GM21619 (cell line): ENCODE data around the gene DISP2.

Experiments used
- ATAC-seq: cut with Tn5 transposase; IDR thresholded peaks from one replicate; pipeline ENCODE4 v1.9.1; 2021; ENCODE audit not compliant: unreplicated experiment

Gene DISP2

GRCh38 chr15:40340740-40341400 lies 17.1 kb upstream of the DISP2 start, which contains the start of gene CCDC9B:
Gene CCDC9B (minus strand): TSS chr15:40340939. CDS start chr15:40340819, 120 bp downstream.
- no peak for ATAC-seq

GRCh38 chr15:40342416-40343320 lies 15.4 kb upstream of the DISP2 start:
- no peak for ATAC-seq

GRCh38 chr15:40343512-40343911 lies 14.5 kb upstream of the DISP2 start:
- ATAC-seq = no peak

GRCh38 chr15:40344217-40344616 lies 13.8 kb upstream of the DISP2 start:
- no peak for ATAC-seq

GRCh38 chr15:40344631-40345120 lies 13.3 kb upstream of the DISP2 start:
- ATAC-seq = peak; percentile 56

GRCh38 chr15:40345225-40345866 lies 12.7 kb upstream of the DISP2 start:
- no peak for ATAC-seq

- no peak for ATAC-seq
These were observed 12.0 kb upstream of the DISP2 start for GRCh38 chr15:40345867-40346578.

- ATAC-seq = no peak
These were observed 11.2 kb upstream of the DISP2 start for GRCh38 chr15:40346579-40347558.

GRCh38 chr15:40347559-40348473 lies 10.2 kb upstream of the DISP2 start:
- no peak for ATAC-seq

- ATAC-seq = no peak
These were observed 9.5 kb upstream of the DISP2 start for GRCh38 chr15:40348474-40348870.

GRCh38 chr15:40349163-40349562 lies 8.9 kb upstream of the DISP2 start:
- ATAC-seq = no peak

- ATAC-seq = no peak
These were observed 5.6 kb upstream of the DISP2 start for GRCh38 chr15:40352281-40352901.

- no peak for ATAC-seq
These were observed 4.3 kb upstream of the DISP2 start for GRCh38 chr15:40353697-40354096.

- ATAC-seq = no peak
These were observed 3.4 kb upstream of the DISP2 start for GRCh38 chr15:40354408-40355171.

GRCh38 chr15:40355976-40356585 lies 1.9 kb upstream of the DISP2 start:
- no peak for ATAC-seq

GRCh38 chr15:40357246-40357645 lies 773 bp upstream of the DISP2 start:
- ATAC-seq = no peak
